Measurements from ENCODE around the gene ANXA4.
"Not testable (repeated sequence)": the region's sequence is repeated elsewhere in the genome, so short reads cannot be mapped to it uniquely, and the experiment has no call there.

The ANXA4 gene

DNA sequence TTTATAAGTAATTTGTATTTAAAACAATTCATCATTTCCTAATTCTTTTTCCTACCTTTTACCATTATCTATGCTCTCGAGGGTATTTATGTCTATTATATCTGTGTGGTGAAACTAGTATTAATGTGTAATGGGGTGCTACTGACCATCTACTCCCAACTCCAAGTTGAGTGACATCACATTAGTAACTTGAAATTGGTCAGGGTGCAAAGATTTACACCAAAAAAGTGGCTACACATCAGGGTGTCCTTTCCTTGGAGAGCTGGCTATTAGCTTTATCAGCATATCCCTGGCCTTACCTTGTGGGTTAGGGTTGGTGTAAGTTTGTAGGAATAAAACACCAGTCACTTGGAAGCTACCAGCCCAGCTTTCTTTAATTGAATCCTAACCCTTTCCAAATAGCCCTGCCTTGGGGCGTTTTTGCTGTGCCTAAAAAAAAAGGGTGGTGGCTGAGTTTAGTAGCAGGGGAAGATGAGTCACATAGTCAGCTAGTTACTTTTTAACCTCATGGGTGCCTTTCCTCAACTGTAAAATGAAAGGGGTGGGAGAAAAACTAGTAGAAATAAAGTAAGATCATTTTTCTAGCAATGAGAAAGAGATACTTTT is 14.0 kb downstream of the ANXA4 start:
- DNase-seq = peak; percentile 92

DNA sequence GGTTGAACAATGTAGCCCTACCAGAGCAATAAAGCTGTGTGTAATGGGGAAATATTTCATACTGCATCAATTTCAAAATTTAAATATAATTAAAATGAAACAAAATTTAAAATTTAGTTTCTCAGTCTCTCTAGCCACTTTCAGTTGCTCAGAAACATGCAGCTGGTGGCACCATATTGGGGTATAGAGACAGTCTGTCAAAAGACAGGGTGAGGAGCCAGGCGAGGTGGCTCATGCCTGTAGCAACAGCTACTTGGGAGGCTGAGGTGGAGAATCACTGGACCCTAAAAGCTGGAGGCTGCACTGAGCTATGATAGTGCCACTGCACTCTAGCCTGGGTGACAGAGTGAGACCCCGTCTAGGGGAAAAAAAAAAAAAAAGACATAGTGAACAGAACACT is 20.1 kb downstream of the ANXA4 start:
- DNase-seq = no peak

DNA sequence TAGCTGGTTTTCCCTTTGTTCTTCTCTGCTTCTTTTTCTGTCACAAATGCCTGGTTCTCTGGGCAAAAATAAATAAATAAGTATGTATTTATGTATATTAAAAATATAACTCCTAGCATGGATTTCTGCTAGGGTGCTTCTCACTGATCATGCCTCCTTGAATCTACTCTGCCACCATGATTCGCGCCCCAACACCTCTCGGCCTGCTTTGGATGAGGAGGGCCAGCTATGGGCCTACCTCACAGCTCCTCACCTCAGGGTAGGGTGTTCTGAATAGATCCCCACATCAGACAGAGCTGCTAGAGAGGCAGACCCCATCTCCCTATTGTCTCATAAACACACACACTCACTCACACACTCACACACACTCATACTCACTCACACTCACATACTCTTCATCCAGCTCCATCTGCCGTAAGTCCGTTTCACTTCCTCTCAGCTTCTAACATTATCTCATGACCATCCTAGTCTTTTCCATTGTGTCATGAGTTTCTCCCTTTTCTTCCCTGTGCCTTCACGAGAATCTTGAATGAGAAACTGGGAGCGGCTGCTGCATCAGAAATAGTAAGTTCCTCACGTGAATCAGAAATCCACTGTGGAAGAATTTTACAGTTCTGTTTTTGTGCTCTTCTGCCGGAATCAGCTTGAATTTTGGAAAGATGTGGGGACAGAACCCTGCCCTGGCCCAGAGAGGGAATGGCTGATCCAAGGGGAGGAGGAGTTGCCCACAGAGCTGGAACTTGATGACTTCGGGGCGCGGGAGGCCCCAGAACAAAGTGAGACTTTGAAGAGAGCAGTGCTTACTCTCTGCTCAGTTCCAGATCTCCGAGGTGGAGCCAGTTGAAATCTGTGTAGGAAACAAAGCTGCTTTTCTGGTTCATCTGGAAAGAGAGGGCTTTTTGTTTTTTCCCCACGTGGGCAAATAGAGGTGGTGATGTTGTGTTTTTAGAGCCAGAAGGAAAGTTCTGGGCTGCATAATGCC is 20.9 kb downstream of the ANXA4 start:
- no peak for DNase-seq

DNA sequence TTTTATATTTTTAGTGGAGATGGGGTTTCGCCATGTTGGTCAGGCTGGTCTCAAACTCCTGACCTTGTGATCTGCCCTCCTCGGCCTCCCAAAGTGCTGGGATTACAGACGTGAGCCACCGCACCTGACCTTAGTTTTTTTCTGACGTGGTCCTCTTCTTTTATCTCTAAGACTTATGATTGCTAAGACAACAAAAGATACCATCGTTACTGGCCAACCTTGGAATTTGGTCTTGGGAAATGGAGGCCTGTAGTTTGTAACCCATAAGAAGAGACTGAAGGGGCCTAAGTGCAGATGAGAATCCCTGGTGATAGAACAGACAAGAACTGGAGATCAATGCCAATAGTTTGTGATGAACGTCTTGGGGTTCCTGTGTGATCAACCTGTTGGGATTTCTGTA is 21.9 kb downstream of the ANXA4 start:
- DNase-seq = not testable (repeated sequence)

DNA sequence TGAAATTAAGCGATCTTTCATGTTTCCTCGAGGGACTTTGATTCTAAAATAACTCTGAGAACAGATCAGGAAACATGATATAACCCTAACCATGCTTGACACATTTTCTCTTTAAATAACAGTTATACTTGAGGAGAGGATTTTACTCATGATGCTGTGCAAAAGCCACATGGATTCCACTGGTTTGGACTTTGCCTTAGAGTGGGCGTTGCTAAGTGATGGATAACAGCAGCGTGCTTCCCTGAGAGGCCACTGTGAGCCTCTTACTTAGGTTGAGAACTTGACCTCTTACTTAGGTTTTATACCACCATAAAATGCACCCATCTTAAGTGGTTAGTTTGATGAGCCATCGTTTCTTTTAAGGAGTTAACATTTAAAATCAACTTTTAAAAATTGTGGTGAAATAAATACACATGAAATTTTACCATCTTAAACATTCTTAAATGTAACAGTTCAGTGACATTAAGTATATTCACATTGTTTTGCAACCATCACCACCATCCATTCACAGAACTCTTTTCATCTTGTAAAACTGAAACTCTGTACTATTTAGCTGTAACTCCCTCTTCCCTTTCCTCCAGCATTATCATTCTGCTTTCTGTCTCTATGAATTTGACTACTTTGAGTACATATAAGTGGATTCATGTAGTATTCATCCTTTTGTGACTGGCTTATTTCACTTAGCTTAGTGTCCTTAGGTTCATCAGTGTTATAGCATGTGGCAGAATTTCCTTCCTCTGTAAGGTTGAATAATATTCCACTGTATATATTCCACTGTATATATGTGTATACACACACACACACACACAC is 22.6 kb downstream of the ANXA4 start:
- DNase-seq = no peak

DNA sequence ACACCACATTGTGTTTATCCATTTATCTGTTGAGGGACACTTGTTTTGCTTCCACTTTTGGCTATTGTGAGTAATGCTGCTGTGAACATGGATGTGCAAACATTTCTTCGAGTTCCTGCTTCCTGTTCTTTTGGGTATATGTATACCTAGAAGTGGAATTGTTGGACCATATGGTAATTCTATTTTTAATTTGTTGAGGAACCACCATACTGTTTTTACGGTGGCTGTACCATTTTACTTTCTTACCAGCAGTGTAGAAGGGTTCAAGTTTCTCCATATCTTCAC is 23.1 kb downstream of the ANXA4 start:
- no peak for DNase-seq

DNA sequence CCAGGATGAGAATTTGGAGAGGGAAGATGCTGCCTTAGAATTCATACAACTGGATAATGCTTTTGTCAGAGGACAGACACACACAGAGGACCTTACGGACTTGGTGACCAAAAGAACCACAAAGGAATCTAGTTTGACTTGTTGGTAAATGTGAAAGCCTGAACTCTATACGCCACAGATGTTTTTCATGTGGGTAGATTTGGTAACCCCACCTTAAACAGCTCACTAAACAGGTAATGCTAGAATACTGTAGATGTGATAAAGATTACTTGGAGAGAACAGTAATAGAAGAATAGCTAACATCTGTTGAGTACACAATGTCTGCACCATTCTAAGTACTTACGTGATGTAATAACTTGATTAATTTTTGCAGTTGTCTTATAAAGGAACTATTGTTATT is 24.1 kb downstream of the ANXA4 start:
- no peak for DNase-seq

DNA sequence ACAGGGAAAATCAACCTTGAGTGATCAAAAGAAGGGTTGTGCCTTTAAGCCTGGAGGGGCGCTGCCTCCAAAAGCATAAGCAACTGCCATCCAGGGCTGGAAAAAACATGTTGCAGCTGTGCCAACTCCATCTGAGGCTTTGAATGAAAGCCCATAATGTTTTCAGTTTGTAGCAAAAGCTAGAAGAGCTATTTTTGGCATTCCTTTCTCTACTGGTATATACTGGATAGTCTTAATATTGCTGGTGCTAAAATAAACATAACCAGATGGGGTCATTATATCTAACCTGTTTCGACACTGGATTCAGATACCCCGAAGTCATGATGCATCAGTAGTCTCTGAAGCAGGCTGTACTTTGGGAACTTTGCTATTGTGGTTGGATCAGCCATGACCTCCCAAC is 25.1 kb downstream of the ANXA4 start:
- DNase-seq = peak; percentile 85

DNA sequence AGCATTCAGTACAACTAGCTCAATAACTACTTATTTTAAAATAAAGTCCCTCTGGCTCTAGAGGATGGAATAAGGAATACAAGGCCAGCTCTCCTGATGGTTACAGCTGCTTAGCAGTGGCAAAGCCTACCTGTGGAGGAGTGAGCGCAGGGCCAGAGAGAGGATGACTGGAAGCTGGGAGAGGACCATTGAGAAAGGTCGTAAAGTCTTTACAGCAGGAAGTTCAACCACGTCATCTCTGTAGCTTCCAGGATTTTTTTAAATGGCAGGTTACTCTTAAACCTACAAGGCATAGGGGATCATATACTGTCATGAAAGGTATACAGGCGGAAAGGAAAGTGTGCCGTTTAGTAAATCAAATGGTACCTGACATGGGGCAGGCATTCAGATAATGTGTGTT is 26.3 kb downstream of the ANXA4 start:
- DNase-seq = no peak

DNA sequence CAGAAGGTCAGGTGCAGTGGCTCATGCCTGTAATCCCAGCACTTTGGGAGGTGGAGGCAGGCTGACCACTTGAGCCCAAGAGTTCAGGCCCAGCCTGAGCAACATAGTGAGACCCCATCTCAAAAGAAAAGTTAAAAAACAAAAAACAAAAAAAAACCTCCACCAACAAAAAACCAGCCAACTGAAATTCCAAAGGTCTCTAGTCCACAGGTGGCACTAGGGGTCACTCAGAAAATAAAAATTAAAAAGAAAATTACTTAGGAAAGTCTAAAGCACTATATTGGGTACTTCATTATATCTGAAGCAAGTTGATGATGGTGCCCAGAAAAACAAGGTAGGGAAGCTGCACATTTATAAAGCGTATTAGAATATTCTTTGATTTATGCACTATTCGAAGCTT is 26.9 kb downstream of the ANXA4 start:
- DNase-seq = no peak

DNA sequence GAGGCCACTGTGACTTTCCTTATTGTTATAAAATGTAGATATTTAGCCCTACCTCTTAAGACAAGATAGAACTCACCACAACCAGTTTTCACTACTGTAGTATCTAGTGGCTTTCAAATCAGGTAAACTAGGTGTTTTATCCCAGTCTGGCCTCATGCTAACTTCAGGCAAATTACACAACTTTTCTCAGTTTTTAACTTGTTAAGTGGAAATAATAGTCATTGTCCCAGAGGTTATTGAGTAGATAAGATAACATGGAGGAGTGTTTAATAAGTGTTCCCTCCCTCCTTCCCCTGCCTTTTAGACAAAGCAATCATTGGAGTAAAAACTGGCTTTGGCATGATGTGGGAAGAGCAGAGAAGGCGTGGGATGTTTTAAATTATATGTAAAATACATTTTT is 27.3 kb downstream of the ANXA4 start:
- DNase-seq = no peak

DNA sequence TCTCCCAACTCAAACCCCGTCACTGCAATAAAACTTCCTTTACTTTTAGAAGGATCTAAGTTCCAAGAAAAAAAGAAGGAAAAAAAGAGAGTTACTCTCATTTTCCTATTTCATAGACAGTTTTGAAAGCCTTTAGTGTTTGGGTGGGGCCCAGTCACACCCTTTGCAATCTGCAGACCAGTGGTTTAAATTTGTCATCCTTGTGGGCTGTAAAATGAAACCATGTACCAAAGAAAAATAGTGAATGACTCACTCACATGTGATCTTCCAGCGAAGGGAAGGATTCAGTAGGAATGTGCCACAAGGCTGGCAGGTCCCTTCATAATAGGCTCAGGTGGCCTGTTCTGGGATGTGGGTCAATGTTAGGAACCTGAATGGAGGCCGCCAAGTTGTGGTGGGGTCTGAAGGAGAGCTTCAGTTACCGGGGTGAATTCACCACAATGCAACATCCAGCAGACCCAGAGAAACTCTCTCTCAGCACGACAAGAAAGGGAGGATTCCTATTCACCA is 28.3 kb downstream of the ANXA4 start:
- DNase-seq = peak; percentile 85

DNA sequence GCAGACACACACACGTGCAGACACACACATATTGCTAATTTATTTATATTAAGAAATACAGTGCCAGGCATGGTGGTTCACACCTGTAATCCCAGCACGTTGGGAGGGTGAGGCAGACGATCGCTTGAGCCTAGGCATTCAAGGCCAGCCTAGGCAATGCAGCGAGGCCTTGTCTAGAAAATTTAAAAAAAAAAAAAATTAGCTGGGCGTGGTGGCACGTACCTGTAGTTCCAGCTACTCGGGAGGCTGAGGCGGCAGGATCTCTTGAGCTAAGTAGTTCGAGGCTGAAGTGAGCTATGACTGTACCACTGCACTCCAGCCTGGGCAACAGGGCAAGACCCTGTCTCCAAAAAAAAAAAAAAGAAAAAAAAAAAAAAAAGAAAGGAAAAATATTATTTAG is 28.8 kb downstream of the ANXA4 start:
- DNase-seq = no peak

DNA sequence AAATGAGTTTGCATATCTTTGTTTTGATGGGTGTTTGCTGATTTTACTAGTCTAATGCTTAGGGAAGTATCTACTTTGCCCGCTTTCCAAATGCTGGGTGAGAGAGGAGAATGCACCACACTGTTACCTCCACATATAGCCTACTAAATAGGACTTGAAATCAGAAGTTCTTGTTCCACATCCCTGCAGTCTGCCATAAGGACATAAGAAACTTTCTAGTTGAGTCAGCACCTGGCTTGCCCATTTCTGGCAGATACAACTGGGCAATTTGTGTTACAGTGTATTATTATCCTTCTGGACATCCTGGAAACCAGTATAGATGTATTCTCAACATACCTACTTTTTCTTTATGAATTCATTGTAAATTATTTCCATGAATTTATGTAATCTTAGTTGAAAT is 29.5 kb downstream of the ANXA4 start:
- DNase-seq = no peak

DNA sequence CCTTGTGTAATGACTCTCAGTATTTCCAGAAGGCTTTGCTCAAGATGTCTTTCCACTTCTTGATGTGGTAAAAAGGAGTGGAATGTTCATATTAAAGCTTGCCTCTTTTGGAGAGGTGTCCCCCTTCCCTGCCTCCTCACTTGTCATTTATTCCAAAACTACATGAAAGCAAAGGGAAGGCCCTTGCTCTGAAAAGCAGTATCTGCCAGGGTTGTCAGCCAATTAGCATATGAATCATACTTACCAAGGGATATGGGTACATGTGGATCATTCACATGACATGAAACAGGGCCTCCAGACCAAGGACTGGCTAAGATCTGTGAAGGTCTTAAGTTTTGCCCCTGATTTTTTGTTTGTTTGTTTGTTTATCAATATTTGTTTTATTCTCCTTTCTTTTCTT is 31.3 kb downstream of the ANXA4 start:
- DNase-seq = peak; percentile 48

DNA sequence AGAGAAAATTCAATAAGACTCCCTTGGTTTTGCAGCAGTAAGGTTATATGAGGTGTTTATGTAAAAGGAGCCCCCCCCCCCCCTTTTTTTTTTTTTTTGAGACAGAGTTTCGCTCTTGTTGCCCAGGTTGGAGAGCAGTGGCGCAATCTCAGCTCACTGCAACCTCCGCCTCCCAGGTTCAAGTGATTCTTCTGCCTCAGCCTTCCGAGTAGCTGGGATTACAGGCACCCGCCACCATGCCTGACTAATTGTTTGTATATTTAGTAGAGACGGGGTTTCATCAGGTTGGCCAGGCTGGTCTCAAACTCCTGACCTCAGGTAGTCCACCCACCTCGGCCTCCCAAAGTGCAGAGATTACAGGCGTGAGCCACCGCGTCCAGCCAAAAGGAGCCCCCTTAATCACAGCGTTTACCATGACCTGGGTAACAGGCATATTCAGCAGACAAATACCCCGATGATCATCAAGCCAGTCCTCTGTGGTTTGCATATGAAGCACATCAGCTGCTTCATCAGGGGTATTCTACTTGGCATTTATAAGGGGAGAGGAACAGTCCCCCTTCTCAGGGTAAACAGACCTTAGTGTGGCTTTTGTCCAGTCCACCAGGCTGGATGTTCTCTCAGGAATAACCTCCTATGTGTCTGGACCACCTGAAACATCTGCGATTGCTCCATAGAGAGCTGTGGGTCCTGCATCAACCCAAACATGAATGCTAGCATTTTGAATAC is 32.5 kb downstream of the ANXA4 start:
- DNase-seq = not testable (repeated sequence)

DNA sequence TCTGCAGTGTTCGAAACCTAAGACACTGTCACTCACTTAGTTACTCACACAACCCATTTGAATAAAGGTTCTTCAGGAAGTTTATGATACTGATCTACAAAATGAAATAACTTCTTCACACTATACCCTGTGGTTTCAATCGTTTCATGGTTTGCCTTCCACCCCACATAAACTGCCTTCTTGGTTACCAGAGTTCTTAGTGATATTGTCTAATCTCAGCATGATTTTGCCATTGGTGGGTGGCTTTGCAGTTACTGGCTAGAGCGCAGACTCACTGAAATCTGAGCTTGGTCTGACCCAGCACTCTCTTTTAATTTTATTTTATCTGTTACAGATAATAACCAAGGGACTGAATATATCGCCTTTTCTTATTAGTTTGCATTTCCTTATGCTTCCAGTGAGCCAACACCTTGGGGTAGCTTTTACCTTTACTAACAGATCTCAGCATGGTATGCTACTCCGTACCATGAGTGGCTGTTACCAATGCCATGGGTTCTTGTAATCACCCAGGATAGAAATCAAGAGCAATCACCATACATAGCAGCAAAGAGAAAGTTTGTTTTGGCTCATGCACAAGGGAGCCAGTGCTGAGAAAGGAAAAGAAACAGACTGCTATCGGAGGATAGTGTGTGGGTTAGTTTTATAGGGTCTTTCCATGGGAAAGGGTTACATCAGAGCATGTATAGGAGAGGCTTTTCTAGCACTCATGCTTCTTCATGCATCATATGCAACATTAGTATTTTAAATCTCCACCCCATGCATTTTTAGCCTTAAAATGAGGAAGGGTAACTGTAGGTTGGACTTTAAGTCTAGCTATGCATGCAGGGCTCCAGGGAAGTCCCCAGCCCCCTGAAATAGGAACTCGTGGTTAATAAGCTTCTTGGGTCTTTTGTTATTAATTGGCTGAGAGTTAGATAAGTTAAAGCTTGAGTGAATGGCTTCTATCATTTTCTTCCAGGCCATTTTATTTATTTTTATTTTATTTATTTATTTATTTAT is 33.3 kb downstream of the ANXA4 start:
- DNase-seq = no peak

DNA sequence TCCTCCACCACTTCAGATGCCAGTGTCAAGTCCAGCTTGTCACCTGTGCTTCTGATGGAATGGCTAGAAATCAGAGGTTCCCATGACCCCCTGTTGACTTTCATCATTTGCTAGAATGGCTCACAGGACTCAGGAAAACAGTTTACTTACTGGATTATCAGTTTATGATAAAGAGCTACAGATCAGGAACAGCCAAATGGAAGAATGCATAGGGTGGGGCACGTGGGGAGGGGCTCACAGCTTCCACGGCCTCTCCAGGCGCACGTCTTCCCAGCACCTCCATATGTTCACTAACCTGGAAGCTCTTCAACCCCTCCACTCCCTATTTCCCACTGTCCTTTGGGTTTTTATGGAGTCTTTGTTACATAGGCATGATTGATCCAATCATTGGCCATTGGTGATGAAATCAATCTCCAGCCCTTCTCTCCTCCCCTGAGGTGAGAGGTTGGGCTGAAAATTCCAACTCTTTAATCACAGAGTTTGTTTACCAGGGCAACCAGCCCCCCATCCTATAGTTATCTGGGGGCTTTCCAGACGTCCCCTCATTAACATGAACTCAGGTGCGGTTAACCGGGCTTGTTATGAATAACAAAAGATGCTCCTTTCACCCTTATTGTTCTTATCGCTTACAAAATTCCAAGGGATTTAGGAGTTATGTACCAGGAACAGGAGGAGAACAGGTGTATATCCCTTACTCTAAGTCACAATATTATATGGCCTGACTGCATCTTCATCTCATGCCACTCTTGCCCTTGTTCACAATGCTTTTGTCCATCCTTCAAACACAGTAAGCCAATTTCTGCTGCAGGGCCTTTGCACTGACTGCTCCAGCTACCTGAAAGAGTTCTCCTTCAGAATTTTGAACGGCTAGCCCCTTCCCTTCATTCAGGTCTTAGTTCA is 35.2 kb downstream of the ANXA4 start:
- no peak for DNase-seq

DNA sequence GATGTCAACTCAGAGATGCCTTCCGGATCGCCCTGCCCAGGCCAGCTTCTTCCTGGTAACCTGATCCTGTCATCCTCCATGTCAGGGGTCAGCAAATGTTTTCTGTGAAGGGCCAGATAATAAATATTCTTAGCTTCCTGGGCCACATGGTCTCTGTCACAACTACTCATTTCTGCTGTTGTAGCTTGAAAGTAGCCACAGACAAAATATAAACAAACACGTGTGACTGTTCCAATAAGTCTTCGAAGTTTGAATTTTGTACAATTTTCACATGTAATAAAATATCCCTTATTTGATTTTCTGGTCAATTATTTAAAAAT is 35.8 kb downstream of the ANXA4 start:
- DNase-seq = no peak

DNA sequence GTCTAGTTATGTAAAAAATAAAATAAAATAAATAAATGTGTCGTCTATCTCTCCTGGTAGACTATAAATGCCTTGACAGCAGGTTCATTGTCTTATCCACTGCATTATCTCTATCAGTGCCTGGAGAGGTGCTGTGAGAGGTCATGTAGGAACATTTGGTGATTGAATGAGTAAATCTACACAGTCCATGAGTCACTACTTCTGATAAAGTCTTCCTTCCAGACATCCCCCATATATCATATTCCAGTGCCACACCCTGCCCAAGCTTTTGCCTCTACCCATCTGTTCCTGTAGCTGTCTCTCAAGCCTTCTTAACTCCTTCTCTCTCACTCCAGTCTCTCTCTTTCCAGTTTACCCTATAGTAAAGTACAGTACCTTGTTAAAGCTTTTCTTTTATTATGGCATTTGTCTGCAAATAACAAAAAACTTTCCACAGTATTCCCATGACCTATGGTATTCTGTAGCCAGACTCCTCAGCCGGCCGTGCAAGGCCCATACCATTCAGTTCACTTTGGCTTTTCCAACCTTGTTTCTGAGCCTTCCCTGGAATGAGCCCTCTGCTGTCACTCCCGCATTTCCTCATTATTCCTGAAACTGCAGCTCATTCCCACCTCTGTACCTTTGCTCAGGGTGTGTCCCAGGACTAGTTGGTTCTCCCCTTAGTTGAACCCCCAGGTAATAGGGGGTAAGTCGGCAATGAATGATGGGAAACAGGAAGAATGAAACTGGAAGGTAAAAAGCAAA is 37.5 kb downstream of the ANXA4 start:
- DNase-seq = peak; percentile 25

All from EL (cell line).